ENCODE data around the gene PIK3CG.
"Not testable (repeated sequence)": the region's sequence is repeated elsewhere in the genome, so short reads cannot be mapped to it uniquely, and the experiment has no call there.

Gene PIK3CG

GRCh38 chr7:106888204-106888603, 23.1 kb downstream of the PIK3CG start:
- DNase-seq = no peak

- no peak for DNase-seq
Measured at GRCh38 chr7:106890952-106891351, 25.9 kb downstream of the PIK3CG start.

DNA sequence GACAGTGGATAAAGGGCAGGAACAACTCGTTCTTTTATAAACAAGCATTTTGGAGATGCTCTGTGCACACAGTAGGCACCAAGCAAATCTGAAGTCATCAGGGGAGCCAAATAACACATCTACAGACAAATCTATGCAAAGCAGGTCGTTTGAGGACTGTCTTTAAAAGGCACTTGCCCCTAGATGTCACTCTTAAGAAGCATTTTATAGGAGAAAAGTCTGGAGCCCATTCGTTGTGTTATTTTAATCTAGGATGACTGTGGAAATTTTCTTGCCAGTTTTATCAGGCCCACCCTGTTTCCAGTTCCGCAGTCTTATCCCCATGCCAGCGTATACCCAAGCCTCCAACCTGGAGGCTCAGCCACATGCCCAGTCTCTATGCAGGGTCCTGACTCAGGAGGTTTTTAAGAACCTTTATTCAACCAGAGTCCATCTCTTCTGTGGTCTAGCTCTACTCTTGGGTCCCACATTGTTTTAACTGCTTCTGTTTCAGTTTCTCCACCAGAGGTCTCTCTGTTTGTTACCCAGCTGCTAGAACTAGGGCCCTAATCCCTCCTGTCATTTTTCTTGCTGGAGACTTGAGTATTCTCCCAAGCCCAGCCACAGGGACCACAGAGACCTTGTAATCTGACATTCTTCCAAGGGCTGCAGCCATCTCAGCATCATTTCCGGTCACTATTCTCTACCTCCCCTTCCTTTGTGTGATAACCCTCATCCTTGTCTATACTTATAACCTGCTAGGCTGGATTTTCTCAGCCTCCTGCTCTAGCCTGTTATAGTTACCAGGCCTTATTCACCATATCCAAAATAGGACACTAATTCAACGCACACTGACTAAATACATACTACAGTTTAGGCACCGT, 26.7 kb downstream of the PIK3CG start:
- no peak for DNase-seq

- no peak for DNase-seq
Measured at GRCh38 chr7:106893591-106893990, 28.5 kb downstream of the PIK3CG start.

DNA sequence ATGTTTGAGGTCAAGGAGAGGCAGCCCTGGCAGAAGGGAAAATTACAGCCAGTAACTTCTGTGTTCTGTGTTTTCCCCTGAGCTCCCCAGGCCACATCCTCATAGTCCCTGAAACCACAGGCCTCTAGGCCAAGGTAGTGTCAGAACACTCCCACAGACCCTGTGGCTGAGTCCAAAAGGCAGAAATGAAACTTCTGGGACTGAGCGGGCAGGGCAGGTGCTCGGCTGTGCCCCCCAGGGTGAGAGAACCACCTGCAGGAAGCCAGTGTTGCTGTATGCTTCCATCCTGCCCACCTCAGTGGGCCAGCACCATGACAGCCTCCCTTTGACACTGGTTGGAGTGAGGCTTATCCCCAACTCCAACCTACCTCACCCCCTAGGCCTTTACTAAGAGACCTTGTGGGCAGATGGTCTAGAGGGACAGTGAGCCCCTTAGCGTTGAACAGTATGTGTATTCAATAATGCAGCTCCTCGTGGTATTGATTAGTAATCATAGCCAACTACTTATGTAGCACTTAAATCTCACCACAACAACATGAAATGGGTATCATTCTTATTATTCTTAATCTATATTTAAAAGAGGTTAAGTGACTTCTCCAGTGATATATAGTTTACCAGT, 30.3 kb downstream of the PIK3CG start:
- DNase-seq = no peak

GRCh38 chr7:106896231-106896630, 31.1 kb downstream of the PIK3CG start:
- DNase-seq = no peak

DNA sequence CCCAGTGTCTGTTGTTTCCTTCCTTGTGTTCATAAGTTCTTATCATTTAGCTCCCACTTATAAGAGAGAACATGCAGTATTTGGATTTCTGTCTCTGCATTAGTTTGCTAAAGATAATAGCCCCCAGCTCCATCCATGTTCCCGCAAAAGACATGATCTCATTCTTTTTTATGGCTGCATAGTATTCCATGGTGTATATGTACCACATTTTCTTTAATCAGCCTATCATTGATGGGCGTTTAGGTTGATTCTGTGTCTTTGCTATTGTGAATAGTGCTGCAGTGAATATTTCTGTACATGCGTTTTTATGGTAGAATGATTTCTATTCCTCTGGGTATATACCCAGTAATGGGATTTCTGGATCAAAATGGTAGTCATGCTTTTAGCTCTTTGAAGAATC, 32.5 kb downstream of the PIK3CG start:
- DNase-seq = not testable (repeated sequence)

DNA sequence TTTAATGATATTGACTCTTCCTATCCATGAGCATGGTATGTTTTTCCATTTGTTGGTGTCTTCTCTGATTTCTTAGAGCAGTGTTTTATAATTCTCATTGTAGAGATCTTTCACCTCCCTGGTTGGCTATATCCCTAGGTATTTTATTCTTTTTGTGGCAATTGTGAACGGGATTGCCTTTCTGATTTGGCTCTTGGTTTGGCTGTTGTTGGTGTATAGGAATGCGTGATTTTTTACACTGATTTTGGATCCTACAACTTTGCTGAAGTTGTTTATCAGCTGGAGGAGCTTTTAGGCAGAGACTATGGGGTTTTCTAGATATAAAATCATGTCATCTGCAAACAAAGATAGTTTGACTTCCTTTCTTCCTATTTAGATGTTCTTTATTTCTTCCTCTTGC, 33.9 kb downstream of the PIK3CG start:
- not testable (repeated sequence) for DNase-seq

DNA sequence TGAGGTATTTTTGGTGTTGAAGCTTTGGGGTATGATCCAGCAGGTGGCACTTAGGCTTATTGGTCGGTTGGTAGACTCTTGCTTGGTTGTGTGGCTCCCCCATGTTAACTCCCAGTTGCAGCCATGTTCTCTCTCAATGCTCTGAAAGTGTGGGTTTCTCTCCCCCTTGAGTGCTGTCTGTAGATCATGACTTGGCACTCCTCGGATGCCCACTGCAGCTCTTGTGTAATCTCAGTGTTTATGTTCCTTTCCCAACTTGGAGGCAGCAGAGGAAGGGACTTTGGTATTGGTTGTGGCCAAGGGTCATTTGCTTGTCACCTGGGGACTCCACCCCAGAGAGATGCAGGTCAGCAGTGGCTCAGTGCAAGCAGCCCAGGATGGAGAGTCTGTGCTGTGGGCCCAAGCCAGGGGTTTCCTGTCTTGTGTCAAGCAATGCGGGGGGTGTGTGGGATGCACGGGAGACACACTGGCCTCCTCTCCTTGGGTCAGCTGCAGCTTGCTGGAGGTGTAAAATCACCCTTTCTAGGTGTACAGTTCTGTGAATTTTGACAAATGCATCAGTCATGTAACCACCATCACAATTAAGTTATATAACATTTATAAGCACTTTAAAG, 36.9 kb downstream of the PIK3CG start:
- no peak for DNase-seq

- no peak for DNase-seq
Measured at GRCh38 chr7:106905734-106906133, 40.7 kb downstream of the PIK3CG start.

DNA sequence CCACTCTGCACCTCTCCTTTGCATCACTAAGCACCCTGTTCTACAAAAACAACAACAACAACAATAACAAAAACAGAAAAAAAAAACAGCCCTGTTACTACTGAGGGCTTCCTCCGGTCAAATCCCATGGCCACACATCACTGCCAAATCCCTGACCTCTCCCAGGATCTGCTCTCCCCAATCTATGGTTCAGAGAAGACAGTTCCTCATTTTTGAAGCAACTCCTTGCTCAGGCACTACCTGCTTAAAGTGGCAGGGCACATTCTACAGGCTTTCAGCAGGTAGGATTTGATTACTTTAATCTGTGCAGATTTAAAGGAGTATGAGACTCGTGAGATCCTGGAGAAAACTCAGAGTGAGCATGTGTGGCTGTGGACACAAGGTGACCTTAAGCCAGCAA, 46.9 kb downstream of the PIK3CG start:
- no peak for DNase-seq

- DNase-seq = no peak
Measured at GRCh38 chr7:106914018-106914607, 49.0 kb downstream of the PIK3CG start.

DNA sequence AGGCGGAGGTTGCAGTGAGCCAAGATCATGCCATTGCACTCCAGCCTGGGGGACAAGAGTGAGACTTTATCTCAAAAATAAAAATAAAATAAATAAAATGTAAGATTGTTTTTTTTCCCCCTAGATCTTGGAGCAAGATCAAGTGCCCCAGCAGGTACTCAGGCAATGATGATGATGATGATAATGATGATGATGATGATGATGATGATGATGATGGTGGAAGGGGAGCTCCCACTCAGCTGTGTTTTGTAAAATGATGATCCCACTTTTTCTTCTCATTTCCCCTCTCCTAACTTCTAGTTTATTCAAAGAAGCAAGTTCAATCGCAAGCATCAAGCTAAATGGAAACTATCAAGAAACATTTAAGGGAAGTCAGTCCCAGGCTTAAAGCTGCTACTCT, 50.3 kb downstream of the PIK3CG start:
- DNase-seq = no peak

DNA sequence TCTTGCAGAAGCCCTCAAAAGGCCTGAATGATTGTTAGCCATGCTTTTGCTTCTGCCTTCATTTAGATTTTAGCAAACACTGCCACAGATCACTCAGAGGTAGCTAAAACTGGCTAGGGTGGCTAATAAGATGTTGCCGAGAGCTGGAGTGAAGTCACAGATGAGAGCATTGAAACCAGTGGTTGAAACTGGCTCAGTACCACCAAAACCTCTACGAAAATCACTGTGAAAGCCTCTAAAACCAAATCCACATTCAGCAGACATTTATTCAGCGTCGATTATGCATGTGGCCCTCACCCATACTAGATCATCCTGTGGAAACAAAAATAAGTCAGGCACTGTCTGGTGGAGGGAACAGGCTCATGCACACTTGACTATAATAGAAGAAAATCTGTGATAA, 50.8 kb downstream of the PIK3CG start:
- DNase-seq = no peak

DNA sequence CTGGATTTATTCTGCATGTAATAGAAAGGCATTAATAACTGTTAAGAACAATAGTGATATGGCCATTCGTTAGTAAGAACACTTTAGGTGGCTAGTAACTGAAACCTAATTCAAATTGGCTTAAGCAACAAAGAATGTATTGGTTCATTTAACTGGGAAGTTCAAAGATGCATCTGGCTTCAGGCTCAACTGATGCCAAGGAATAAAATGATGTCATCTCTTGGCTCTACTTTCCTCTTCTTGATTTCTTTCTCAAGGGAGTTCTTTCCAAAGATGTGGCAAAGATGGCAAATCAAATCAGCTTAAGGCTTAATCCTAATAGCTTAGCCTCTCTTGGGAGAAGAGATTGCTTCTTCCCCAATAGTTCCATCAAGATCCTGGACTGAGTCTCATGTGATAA, 51.6 kb downstream of the PIK3CG start:
- DNase-seq = no peak

- DNase-seq = no peak
Measured at GRCh38 chr7:106918991-106919390, 53.9 kb downstream of the PIK3CG start.

GRCh38 chr7:106924468-106924867, 59.4 kb downstream of the PIK3CG start:
- not testable (repeated sequence) for DNase-seq

GRCh38 chr7:106926892-106927291, 61.8 kb downstream of the PIK3CG start:
- no peak for DNase-seq

- DNase-seq = no peak
Measured at GRCh38 chr7:106927536-106927935, 62.5 kb downstream of the PIK3CG start.

- not testable (repeated sequence) for DNase-seq
Measured at GRCh38 chr7:106929616-106930015, 64.5 kb downstream of the PIK3CG start.

DNA sequence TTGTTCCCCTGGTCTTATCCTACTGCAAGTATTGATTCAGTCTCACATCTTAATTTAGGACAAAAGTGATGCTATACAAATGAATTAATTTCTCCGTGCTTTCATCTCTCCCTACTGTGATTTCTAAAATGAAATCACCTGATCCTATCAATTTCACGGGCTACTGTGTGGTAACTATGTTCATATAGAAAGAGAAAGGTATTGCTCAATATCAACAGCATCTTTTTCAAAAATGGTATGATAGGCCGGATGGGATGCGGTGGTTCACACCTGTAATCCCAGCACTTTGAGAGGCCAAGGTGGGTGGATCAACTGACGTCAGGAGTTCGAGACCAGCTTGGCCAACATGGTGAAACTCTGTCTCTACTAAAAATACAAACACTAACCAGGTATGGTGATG, 71.2 kb downstream of the PIK3CG start:
- DNase-seq = no peak

DNA sequence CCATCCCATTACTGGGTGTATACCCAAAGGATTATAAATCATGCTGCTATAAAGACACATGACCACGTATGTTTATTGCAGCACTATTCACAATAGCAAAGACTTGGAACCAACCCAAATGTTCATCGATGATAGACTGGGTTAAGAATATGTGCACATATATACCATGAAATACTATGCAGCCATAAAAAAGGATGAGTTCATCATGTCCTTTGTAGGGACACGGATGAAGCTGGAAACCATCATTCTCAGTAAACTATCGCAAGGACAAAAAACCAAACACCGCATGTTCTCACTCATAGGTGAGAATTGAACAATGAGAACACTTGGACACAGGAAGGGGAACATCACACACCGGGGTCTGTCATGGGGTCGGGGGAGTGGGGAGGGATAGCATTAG, 73.0 kb downstream of the PIK3CG start:
- not testable (repeated sequence) for DNase-seq

DNA sequence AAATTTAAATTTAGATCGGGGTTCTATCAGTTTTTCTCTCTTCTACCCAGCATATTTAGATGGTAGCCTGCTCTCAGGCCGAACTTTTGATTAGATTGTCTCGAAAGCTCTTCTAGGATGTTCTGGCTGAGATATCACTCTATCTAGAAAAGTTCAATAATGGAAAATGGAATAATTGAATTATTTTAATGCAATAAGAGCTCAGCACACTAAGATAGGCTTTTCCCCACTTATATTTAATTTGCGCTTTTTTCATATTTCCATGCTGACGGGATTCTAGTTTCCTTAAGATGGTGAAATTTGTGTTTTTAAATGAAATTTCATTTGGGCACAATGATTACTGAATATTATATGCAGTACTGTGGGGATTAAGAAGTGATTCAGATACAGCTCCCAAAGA, 73.7 kb downstream of the PIK3CG start:
- DNase-seq = no peak
